Kidney (tissue), 14 donors: ENCODE measurements around the gene VPS8. TPM values are rescaled to one million over a fixed set of nuclear protein-coding genes. Genes with fewer than 3 reads are reported as not detected.
A peak's percentile ranks its signal among the peaks of the same experiment; 100 is the strongest.

Experiments used
- DNase-seq, 5 donors: peaks; one replicate each; pipeline ENCODE4 v3.0.0-alpha.2; 2013 to 2020
- FAIRE-seq: peaks from 2 replicates; lab custom pipeline; 2012; peaks lifted over from hg19 to GRCh38; lab: Jason Lieb, UNC
- H3K27ac ChIP-seq, 2 donors: one replicate each; pipeline ENCODE4 v1.7.0; 2013; ENCODE audit warnings: low read depth in 2 of 2, low read length in 2 of 2, inconsistent platforms in 1 of 2
- H3K27me3 ChIP-seq: one replicate; pipeline ENCODE4 v1.7.1; 2013; ENCODE audit warnings: low read length, inconsistent platforms; ENCODE audit not compliant: control insufficient read depth, insufficient read depth
- H3K36me3 ChIP-seq, 3 donors: one replicate each; pipeline versions ENCODE4 v1.7.0 to v1.7.1; 2013; ENCODE audit warnings: low read length in 3 of 3, control low read depth in 1 of 3, inconsistent platforms in 1 of 3; ENCODE audit not compliant: insufficient read depth in 3 of 3, control insufficient read depth in 2 of 3
- H3K4me1 ChIP-seq, 3 donors: one replicate each; pipeline versions ENCODE4 v1.7.0 to v1.7.1; 2013; ENCODE audit warnings: low read length in 3 of 3, inconsistent platforms in 1 of 3, low read depth in 1 of 3; ENCODE audit not compliant: control insufficient read depth in 2 of 3, insufficient read depth in 2 of 3
- H3K4me3 ChIP-seq, 3 donors: one replicate each; pipeline versions ENCODE4 v1.7.0 to v1.8.1; 2013; ENCODE audit warnings: low read length in 3 of 3, control low read depth in 1 of 3, inconsistent platforms in 1 of 3
- H3K9ac ChIP-seq, 3 donors: one replicate each; pipeline versions ENCODE4 v1.7.0 to v1.7.1; 2013; ENCODE audit warnings: low read length in 3 of 3, control low read depth in 1 of 3, inconsistent platforms in 1 of 3
- H3K9me3 ChIP-seq, 3 donors: one replicate each; pipeline versions ENCODE4 v1.7.0 to v1.7.1; 2013; ENCODE audit warnings: low read length in 3 of 3, control low read depth in 1 of 3, inconsistent platforms in 1 of 3; ENCODE audit not compliant: control insufficient read depth in 2 of 3, insufficient read depth in 1 of 3
- intact Hi-C: fragments of 100-400 bp; cut with DNase I; formaldehyde crosslinking; loops from one replicate; pipeline ENCODE4 v1.11.1; 2022
- polyA plus RNA-seq: library from polyadenylated mRNA; stranded (reverse); fragments of 350-450 nt; fragmentation: Illumina TruSeq; extraction: RNeasy Lipid Tissue Mini Kit (QIAGEN cat#74804); gene quantifications from one replicate; pipeline ENCODE4 v1.2.3, GENCODE V29; 2014; ENCODE audit warnings: low read depth, low replicate concordance; ENCODE audit not compliant: insufficient read depth
- total RNA-seq: library from RNA; stranded (reverse); fragmentation: NEBNext Ultra II Directional; extraction: Animal tissue kit (Norgen Biotek cat#: 25700); gene quantifications from one replicate; pipeline ENCODE4 v1.2.1, GENCODE V29; 2021
- TF ChIP-seq, protein P1 (sequence below): IDR thresholded peaks from 3 replicates; pipeline ENCODE4 v1.5.1; 2012; ENCODE audit warnings: mild to moderate bottlenecking, moderate library complexity, borderline replicate concordance; ENCODE audit not compliant: insufficient read depth; ENCODE audit errors: extremely low read depth
- donor health status: control.
- donor health status: control.
- donor health status: control.
- donor health status: control.
- donor health status: control.
- donor health status: DM: yes; HTN: yes; CAD: no.
- donor health status: Normal renal cell carcinoma (clear cell type).

VPS8 gene
- total and polyA plus RNA-seq, 2 donors from 2014 or later = 10.8 to 55.0 TPM

DNA sequence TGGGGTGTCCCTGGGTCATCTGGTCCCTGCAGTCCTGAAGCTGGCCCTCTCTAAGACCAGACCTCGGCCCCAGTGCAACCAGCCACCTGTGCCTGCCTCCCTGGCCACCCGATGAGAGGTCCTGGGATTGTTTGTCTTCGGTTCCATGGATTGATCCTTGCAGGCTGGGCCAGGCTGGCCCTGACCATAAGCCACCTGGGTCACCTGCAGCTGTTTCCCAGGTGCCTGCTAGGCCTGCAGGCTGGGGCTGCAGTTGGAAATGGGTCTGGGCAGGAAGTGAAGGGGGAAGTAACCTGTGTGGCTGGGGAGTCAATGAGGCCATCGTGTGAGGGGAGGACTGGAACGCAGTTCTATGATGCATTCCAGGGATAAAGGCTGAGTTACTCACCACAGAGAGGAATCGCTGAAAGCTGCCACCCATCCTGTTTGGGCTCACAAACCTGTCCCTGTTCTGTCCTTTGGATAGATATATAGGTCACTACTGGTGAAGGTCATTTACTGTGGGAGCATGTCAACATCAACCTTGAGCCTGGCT, 30.9 kb upstream of the VPS8 start:
- intact Hi-C loops = no loop called here
- Histone ChIP-seq H3K4me3 (no peak overlapping the region), H3K9ac (no peak overlapping the region), H3K9me3 (no peaks in the 10 kb centered on the region), H3K4me1 (peaks cover 0 to 3% (median 0%) of the 10 kb centered on the region in 3 donors), H3K36me3 (no peaks in the 10 kb centered on the region), H3K27me3 (no peaks in the 10 kb centered on the region), H3K27ac (no peak overlapping the region)
- TF ChIP-seq, protein P1, sequence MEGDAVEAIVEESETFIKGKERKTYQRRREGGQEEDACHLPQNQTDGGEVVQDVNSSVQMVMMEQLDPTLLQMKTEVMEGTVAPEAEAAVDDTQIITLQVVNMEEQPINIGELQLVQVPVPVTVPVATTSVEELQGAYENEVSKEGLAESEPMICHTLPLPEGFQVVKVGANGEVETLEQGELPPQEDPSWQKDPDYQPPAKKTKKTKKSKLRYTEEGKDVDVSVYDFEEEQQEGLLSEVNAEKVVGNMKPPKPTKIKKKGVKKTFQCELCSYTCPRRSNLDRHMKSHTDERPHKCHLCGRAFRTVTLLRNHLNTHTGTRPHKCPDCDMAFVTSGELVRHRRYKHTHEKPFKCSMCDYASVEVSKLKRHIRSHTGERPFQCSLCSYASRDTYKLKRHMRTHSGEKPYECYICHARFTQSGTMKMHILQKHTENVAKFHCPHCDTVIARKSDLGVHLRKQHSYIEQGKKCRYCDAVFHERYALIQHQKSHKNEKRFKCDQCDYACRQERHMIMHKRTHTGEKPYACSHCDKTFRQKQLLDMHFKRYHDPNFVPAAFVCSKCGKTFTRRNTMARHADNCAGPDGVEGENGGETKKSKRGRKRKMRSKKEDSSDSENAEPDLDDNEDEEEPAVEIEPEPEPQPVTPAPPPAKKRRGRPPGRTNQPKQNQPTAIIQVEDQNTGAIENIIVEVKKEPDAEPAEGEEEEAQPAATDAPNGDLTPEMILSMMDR = no peak
- no peak for FAIRE-seq
- DNase-seq = no peak

DNA sequence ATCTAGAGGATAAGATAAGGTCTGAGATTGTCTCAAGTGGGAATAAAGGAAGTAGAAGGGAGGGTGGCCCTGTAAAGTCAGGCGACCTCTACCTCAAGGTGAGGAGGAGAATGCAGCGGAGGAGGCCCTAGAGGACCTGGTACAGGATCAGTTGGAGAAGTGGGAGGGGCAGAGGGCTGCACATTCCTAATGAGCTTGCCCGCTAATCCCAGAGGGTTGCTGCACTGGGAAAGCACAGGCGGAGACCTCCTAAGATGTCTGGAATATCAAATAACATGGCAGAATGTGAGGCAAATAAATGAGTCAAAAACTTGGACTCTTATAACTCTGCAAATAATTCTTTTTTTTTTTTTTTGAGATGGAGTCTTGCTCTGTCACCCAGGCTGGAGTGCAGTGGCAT, 30.2 kb upstream of the VPS8 start:
- no peak overlapping the region for H3K9ac ChIP-seq
- no peaks in the 10 kb centered on the region for H3K27me3 ChIP-seq
- no peak overlapping the region for H3K4me3 ChIP-seq
- intact Hi-C loops = no loop called here
- H3K9me3 ChIP-seq = no peaks in the 10 kb centered on the region
- DNase-seq = peak in 1 of 5 donors; percentile 24
- H3K4me1 ChIP-seq = peaks cover 0 to 3% (median 0%) of the 10 kb centered on the region in 3 donors
- H3K36me3 ChIP-seq = no peaks in the 10 kb centered on the region
- FAIRE-seq = no peak
- TF ChIP-seq, protein P1 = no peak
- no peak overlapping the region for H3K27ac ChIP-seq

DNA sequence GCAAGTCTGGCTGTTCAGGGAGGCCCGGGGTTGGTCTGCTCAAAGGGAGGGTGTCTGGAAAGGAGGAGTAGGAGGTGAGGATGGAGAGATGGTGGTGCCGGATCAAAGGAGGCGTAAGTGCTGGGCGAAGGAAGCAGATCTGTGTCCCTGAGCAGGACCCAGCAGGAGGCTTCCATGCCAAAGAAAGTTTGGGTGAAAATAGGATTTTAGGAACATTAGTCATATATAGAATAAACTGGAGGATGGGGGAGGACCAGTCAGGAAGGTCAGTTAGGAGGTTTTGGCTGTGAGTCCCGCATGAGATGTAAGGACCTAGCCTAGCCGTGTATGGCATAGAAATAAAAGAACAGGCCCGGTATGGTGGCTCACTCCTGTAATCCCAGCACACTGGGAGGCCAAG, 28.6 kb upstream of the VPS8 start:
- Histone ChIP-seq H3K27ac (no peak overlapping the region), H3K9ac (no peak overlapping the region), H3K9me3 (no peaks in the 10 kb centered on the region), H3K36me3 (no peaks in the 10 kb centered on the region), H3K4me3 (no peak overlapping the region), H3K4me1 (no peaks in the 10 kb centered on the region), H3K27me3 (no peaks in the 10 kb centered on the region)
- FAIRE-seq (no peak), DNase-seq (no peak)
- TF ChIP-seq, protein P1 = no peak
- intact Hi-C loops = no loop called here
